K562 (cell line): ENCODE results near the gene FBXW7.

Experiments
- CTCF ChIP-seq, 3 experiments: IDR thresholded peaks in 2 of 3; conservative IDR thresholded peaks in 1 of 3; 2 replicates each; pipeline ENCODE4 v1.5.1; 2011 to 2012; ENCODE audit warnings: low read length in 3 of 3, mild to moderate bottlenecking in 3 of 3, control low read depth in 2 of 3, improper control_type of control experiment in 1 of 3, inconsistent platforms in 1 of 3, low read depth in 1 of 3, mixed read lengths in 1 of 3, moderate library complexity in 1 of 3; ENCODE audit not compliant: insufficient read depth in 2 of 3
- EZH2 ChIP-seq: IDR thresholded peaks from 2 replicates; pipeline ENCODE4 v1.6.1; 2012; ENCODE audit warnings: low read depth, mild to moderate bottlenecking, inconsistent platforms, low read length, borderline replicate concordance
- ZNF609 ChIP-seq: sonication (generic); formaldehyde crosslinking; IDR thresholded peaks from 2 replicates; pipeline ENCODE4 v1.8.1; 2023; ENCODE audit warnings: missing genetic modification reagents, mild to moderate bottlenecking, borderline replicate concordance

- TF ChIP-seq CTCF (IDR thresholded peaks at IDR 0.05 in 2 of 3, conservative IDR thresholded peaks at IDR 0.05 in 1 of 3; ENCODE audit: insufficient read depth in 2 of 3, low read depth in 1 of 3, low read length in 3 of 3), result no peak
- no peak for TF ChIP-seq EZH2
- no peak for TF ChIP-seq ZNF609
These were observed 76.6 kb downstream of the FBXW7 start for GRCh38 chr4:152459326-152459725.
